HG02571 (cell line): ENCODE data around the gene TMEM259.

ENCODE experiments used
- ATAC-seq: cut with Tn5 transposase; IDR thresholded peaks from one replicate; pipeline ENCODE4 v1.9.1; 2021; ENCODE audit warnings: mild to moderate bottlenecking, moderate library complexity; ENCODE audit not compliant: unreplicated experiment

The TMEM259 gene

DNA sequence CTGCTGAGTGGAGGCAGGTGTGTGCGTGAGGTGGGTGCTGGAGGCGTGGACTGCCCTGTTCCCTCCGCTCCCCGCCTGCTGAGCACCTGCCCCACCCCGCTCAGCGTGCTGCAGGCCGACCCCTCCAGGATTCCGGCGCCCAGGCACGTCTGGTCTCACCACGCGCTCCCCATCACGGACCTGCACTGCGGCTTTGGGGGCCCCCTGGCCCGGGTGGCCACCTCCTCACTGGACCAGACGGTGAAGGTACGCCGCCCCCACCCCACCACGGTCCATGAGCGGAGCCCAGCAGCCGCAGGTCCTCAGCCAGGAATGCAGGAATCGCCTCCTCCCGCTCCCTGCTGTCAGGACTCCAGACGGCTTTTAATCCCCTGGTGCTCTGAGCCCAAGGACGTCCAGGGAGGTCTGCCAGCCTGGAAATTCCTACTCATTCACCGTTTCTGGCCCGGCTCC, 30.8 kb downstream of the TMEM259 start:
- no peak for ATAC-seq

GRCh38 chr19:989381-990081, 31.4 kb downstream of the TMEM259 start:
- no peak for ATAC-seq

DNA sequence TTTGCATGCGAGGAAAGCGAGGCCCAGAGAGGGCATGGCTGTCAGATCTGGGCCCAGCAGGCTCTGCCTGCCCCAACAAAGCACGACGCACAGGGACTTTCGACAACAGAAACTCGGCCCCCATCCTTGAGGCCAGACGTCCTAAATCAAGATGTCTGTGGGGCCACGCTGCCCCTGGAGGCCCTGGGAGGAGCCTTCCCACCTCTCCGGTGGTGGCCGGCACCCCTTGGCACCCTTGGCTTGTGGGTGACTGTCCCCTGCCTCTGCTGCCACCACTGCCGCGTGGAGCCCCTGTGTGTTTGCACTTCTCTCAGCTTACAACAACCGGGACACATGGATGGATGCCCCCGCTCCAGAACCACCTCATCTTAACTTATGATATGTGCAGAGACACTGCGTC, 32.4 kb downstream of the TMEM259 start:
- ATAC-seq = no peak

- no peak for ATAC-seq
These were observed 32.8 kb downstream of the TMEM259 start for GRCh38 chr19:988081-988480.

- no peak for ATAC-seq
These were observed 34.8 kb downstream of the TMEM259 start for GRCh38 chr19:986083-986482.

GRCh38 chr19:984165-984967, 36.6 kb downstream of the TMEM259 start, which contains the start of gene WDR18:
TSS of gene WDR18 (plus strand) at chr19:984345. CDS start at chr19:984354, 9 bp downstream.
- ATAC-seq = peak; percentile 66

DNA sequence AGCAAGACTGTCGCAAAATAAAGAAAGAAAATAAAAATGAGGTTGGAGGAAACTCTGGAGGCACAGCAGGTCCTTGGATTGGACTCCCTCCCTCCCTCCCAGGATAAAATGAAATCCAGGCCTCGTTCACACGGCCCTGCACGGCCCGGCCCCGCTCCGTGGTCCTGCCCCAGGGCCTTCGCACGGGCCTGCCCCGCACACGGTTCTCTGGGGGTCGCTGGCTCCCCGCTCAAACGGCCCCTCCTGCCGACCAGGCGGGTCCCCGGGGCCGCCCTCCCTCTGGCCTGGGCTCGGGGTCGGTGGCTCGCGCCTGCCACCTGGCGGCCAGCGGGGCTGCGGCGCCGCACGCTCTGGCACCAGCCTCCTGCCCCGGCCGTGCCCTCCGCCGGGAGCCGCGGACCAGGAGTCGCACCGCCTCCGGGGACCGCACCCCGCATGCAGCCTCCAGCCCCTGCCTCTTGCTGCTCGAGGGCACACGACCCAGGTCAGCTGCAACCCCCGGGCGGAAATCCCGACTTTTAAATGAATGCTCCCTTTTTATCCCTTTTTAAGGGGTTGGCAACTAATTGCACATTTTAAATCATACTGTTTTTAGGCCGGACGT, 38.3 kb downstream of the TMEM259 start:
- ATAC-seq = no peak

DNA sequence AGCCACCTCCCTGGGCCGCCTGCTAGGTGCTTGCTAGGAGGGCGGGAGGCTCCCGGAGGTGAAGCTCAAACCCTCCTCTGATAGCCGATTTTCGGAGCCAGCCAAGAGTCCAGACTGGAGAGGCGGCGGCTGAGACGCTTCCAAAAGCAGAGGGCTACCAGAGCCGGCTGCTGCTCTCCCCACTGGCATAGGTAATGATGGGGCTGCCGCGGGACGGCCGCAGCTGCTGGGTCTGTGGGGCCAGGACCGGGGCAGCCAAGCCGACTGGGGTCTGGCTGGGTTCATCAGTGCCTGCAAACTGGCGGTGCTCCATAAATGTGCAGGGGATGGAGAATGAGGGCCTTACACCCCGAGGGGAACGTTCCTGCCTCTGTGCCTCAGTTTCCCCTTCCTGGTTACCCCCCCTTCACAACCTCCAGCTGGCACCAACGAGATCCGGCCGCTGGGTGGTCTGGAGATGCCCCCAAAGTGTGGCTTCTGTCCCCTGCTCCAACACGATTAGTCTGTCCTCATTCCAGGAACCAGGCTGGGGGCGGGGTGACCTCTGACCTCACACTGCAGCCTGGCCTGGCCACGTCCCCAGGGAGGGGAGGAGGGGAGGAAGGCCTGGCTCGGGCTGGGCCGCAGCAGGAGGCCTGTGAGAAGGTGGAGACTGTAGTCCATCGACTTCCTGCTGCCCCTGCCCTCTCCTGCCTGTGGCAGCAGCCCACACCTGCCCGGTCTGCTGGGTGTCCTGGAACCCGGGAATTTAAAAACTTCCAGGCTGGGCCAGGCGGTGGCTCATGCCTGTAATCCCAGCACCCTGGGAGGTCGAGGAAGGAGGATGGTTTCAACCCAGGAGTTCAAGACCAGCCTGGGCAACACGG, 40.6 kb downstream of the TMEM259 start:
- no peak for ATAC-seq

- ATAC-seq = no peak
These were observed 41.6 kb downstream of the TMEM259 start for GRCh38 chr19:979318-979741.

DNA sequence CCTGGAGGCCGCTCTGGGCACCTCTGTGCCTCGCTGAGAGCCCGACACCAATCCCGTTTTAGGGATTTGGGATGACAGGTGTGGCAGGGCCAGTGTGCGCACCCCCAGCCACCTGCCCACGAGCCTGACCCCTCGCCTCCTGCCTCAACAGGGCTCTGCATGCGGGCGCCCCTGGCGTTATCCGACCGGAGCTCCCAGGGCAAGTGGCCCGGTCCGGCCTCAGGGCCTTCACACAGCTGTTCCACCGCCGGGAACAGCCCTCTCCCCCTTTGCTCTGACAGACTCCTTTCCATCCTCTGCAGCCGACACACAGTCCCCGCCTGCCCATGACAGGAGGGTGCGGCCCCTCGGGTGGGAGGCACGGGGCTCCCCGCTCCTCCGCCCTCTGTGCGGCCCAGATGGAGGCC, 43.9 kb downstream of the TMEM259 start:
- ATAC-seq = no peak

GRCh38 chr19:976476-976875, 44.4 kb downstream of the TMEM259 start:
- ATAC-seq = no peak

GRCh38 chr19:974564-975257, 46.2 kb downstream of the TMEM259 start:
- ATAC-seq = no peak

- no peak for ATAC-seq
These were observed 47.0 kb downstream of the TMEM259 start for GRCh38 chr19:973726-974563.

- ATAC-seq = no peak
These were observed 48.6 kb downstream of the TMEM259 start for GRCh38 chr19:972281-972680.

- ATAC-seq = no peak
These were observed 49.1 kb downstream of the TMEM259 start for GRCh38 chr19:971795-972194.

DNA sequence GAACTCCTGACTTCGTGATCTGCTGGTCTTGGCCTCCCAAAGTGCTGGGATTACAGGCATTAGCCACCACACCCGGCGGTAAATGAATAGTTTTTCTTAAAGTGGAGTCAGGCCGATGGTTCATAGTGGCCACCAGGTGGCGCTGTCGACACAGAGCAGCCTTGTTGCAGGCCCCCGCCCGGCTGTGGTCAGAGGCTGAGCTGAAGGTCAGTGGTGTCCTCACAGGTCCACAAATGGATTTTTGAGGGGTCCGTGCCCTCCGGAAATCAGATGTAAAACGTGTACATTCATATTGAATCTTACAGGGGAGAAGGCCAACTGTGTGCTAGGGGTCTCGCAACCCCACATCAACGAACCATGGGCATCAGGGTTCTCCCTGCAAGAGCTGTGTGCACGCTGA, 50.2 kb downstream of the TMEM259 start:
- no peak for ATAC-seq

DNA sequence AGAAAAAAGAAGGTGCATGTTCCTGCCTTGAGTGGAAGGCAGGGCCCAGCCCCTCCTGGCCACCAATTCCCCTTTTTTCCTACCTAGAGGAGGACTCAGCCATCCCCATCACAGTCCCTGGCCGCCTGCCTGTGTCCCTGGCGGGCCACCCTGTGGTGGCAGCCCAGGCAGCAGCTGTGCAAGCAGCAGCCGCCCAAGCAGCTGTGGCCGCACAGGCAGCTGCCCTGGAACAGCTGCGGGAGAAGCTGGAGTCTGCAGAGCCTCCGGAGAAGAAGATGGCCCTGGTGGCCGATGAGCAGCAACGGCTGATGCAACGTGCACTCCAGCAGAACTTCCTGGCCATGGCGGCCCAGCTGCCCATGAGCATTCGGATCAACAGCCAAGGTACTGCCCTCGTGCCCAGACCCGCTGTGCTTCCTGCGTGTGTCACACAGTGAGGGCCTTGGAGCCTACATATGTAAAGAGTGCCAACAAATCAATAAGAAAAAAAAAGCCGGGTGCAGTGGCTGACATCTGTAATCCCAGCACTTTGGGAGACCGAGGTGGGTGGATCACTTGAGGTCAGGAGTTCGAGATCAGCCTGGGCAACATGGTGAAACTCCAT, 54.3 kb downstream of the TMEM259 start:
- no peak for ATAC-seq

- ATAC-seq = no peak
These were observed 55.9 kb downstream of the TMEM259 start for GRCh38 chr19:964761-965694.
